Neural cell (in vitro differentiated cells): ENCODE data around the gene SLC38A7. TPM values are rescaled to one million over a fixed set of nuclear protein-coding genes. Genes with fewer than 3 reads are reported as not detected.

Source experiments
- H2AFZ ChIP-seq: fragments of 200-600, 300-800 bp; sonication (generic), shearing (Covaris generic); 2 replicates; pipeline ENCODE4 v1.6.0; 2014; ENCODE audit warnings: low read depth, mild to moderate bottlenecking, antibody characterized with exemption, low read length, moderate library complexity
- H3F3A ChIP-seq: fragments of 200-600 bp; shearing (Covaris generic); 2 replicates; pipeline ENCODE4 v1.6.1; 2016; ENCODE audit warnings: mild to moderate bottlenecking, moderate library complexity, mixed read lengths, antibody characterized with exemption, low read length; ENCODE audit not compliant: insufficient read depth, poor library complexity, severe bottlenecking
- H3K27ac ChIP-seq: fragments of 200-600, 300-800 bp; sonication (generic), shearing (Covaris generic); 2 replicates; pipeline ENCODE4 v1.5.1; 2014; ENCODE audit warnings: mild to moderate bottlenecking, low read length, moderate library complexity
- H3K27me3 ChIP-seq: fragments of 300-800, 200-600 bp; sonication (generic), shearing (Covaris generic); 2 replicates; pipeline ENCODE4 v1.6.0; 2014; ENCODE audit warnings: mild to moderate bottlenecking, low read depth, low read length, moderate library complexity; ENCODE audit not compliant: insufficient read depth
- H3K36me3 ChIP-seq: fragments of 300-800, 200-600 bp; sonication (generic), shearing (Covaris generic); 2 replicates; pipeline ENCODE4 v1.5.1; 2014; ENCODE audit warnings: mild to moderate bottlenecking, antibody characterized with exemption, low read length, moderate library complexity; ENCODE audit not compliant: insufficient read depth
- H3K4me2 ChIP-seq: fragments of 300-800, 200-600 bp; sonication (generic), shearing (Covaris generic); 2 replicates; pipeline ENCODE4 v1.6.0; 2014; ENCODE audit warnings: mild to moderate bottlenecking, low read length
- H3K4me3 ChIP-seq: fragments of 300-800, 200-600 bp; sonication (generic), shearing (Covaris generic); 2 replicates; pipeline ENCODE4 v1.5.1; 2014; ENCODE audit warnings: mild to moderate bottlenecking, low read length, moderate library complexity
- H3K79me2 ChIP-seq: fragments of 200-600 bp; shearing (Covaris generic); replicated peaks from 2 replicates; pipeline ENCODE4 v1.6.0; 2014; ENCODE audit warnings: mild to moderate bottlenecking, low read length, moderate library complexity; ENCODE audit not compliant: insufficient read depth
- H3K9ac ChIP-seq: fragments of 300-800, 200-600 bp; sonication (generic), shearing (Covaris generic); 2 replicates; pipeline ENCODE4 v1.6.1; 2016; ENCODE audit warnings: mild to moderate bottlenecking, low read length, mixed read lengths
- H3K9me2 ChIP-seq: fragments of 200-600 bp; shearing (Covaris generic); 2 replicates; pipeline ENCODE4 v1.6.1; 2016; ENCODE audit warnings: mild to moderate bottlenecking, low read length, mixed read lengths; ENCODE audit not compliant: insufficient read depth
- H3K9me3 ChIP-seq: fragments of 200-600, 300-800 bp; sonication (generic), shearing (Covaris generic); 2 replicates; pipeline ENCODE4 v1.6.1; 2016; ENCODE audit warnings: mild to moderate bottlenecking, mixed run types, low read length, moderate library complexity, mixed read lengths
- H4K20me1 ChIP-seq: fragments of 200-600 bp; shearing (Covaris generic); 2 replicates; pipeline ENCODE4 v1.6.1; 2016; ENCODE audit warnings: mild to moderate bottlenecking, mixed run types; ENCODE audit not compliant: insufficient read depth
- CTCF ChIP-seq: fragments of 450-650 bp; IDR thresholded peaks from 2 replicates; pipeline ENCODE4 v1.5.1; 2014; ENCODE audit warnings: antibody characterized with exemption, mild to moderate bottlenecking, moderate library complexity; ENCODE audit not compliant: poor library complexity, severe bottlenecking
- EP300 ChIP-seq: fragments of 450-650 bp; conservative IDR thresholded peaks from 2 replicates; pipeline ENCODE4 v1.6.1; 2014; ENCODE audit warnings: antibody characterized with exemption, mild to moderate bottlenecking, moderate library complexity; ENCODE audit not compliant: poor library complexity, severe bottlenecking
- EZH2 ChIP-seq: fragments of 200-600, 300-800 bp; shearing (Covaris generic), sonication (generic); IDR thresholded peaks from 2 replicates; pipeline ENCODE4 v1.6.1; 2014; ENCODE audit warnings: antibody characterized with exemption, low read length, borderline replicate concordance, mild to moderate bottlenecking; ENCODE audit not compliant: insufficient read depth, poor library complexity, severe bottlenecking
- MXI1 ChIP-seq: fragments of 450-650 bp; conservative IDR thresholded peaks from 2 replicates; pipeline ENCODE4 v1.6.1; 2014; ENCODE audit warnings: antibody characterized with exemption, mild to moderate bottlenecking; ENCODE audit not compliant: poor library complexity, severe bottlenecking
- POLR2AphosphoS5 ChIP-seq: IDR thresholded peaks from 2 replicates; pipeline ENCODE4 v1.6.1; 2012
- RAD21 ChIP-seq: fragments of 450-650 bp; conservative IDR thresholded peaks from 2 replicates; pipeline ENCODE4 v1.6.1; 2014; ENCODE audit warnings: antibody characterized with exemption, mild to moderate bottlenecking, moderate library complexity
- SMC3 ChIP-seq: fragments of 450-650 bp; conservative IDR thresholded peaks from 2 replicates; pipeline ENCODE4 v1.6.1; 2014; ENCODE audit warnings: antibody characterized with exemption, mild to moderate bottlenecking, moderate library complexity; ENCODE audit not compliant: poor library complexity
- TAF1 ChIP-seq: IDR thresholded peaks from 2 replicates; pipeline ENCODE4 v1.6.1; 2012; ENCODE audit warnings: low read depth
- polyA plus RNA-seq: library from polyadenylated mRNA; depleted of rRNA; stranded (reverse); fragments of >200 nt; gene quantifications from 2 replicates; pipeline ENCODE4 v1.2.3, GENCODE V29; 2014
- TF ChIP-seq, protein P1 (sequence below): IDR thresholded peaks from 2 replicates; pipeline ENCODE4 v1.6.1; 2012; ENCODE audit warnings: borderline replicate concordance

SLC38A7 gene
- polyA plus RNA-seq, 1 donor from 2014 or later: 10.2 TPM

GRCh38 chr16:58678716-58679115 lies 5.9 kb downstream of the SLC38A7 start:
- no peak for TF ChIP-seq EP300
- TF ChIP-seq EZH2: no peak
- no peak for TF ChIP-seq TAF1
- TF ChIP-seq CTCF: no peak
- TF ChIP-seq SMC3: no peak
- TF ChIP-seq RAD21: no peak
- TF ChIP-seq, protein P1, sequence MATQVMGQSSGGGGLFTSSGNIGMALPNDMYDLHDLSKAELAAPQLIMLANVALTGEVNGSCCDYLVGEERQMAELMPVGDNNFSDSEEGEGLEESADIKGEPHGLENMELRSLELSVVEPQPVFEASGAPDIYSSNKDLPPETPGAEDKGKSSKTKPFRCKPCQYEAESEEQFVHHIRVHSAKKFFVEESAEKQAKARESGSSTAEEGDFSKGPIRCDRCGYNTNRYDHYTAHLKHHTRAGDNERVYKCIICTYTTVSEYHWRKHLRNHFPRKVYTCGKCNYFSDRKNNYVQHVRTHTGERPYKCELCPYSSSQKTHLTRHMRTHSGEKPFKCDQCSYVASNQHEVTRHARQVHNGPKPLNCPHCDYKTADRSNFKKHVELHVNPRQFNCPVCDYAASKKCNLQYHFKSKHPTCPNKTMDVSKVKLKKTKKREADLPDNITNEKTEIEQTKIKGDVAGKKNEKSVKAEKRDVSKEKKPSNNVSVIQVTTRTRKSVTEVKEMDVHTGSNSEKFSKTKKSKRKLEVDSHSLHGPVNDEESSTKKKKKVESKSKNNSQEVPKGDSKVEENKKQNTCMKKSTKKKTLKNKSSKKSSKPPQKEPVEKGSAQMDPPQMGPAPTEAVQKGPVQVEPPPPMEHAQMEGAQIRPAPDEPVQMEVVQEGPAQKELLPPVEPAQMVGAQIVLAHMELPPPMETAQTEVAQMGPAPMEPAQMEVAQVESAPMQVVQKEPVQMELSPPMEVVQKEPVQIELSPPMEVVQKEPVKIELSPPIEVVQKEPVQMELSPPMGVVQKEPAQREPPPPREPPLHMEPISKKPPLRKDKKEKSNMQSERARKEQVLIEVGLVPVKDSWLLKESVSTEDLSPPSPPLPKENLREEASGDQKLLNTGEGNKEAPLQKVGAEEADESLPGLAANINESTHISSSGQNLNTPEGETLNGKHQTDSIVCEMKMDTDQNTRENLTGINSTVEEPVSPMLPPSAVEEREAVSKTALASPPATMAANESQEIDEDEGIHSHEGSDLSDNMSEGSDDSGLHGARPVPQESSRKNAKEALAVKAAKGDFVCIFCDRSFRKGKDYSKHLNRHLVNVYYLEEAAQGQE: no peak
- H4K20me1 ChIP-seq: no peaks in the 10 kb centered on the region
- no peaks in the 10 kb centered on the region for H3K9me3 ChIP-seq
- no peak overlapping the region for H3K4me3 ChIP-seq
- H3K9ac ChIP-seq: no peak overlapping the region
- no peaks in the 10 kb centered on the region for H3K9me2 ChIP-seq
- no peaks in the 10 kb centered on the region for H3K27me3 ChIP-seq
- no peaks in the 10 kb centered on the region for H3K79me2 ChIP-seq
- H3K4me2 ChIP-seq: no peak overlapping the region
- no peak overlapping the region for H2AFZ ChIP-seq
- H3K27ac ChIP-seq: no peak overlapping the region
- no peaks in the 10 kb centered on the region for H3K36me3 ChIP-seq
- no peaks in the 10 kb centered on the region for H3F3A ChIP-seq

GRCh38 chr16:58678269-58678668 lies 6.3 kb downstream of the SLC38A7 start:
- no peaks in the 10 kb centered on the region for H3K79me2 ChIP-seq
- no peak overlapping the region for H3K27ac ChIP-seq
- no peaks in the 10 kb centered on the region for H3K36me3 ChIP-seq
- no peak overlapping the region for H3K4me3 ChIP-seq
- H3K9me3 ChIP-seq: no peaks in the 10 kb centered on the region
- H3F3A ChIP-seq: no peaks in the 10 kb centered on the region
- no peak overlapping the region for H3K9ac ChIP-seq
- no peak overlapping the region for H2AFZ ChIP-seq
- no peaks in the 10 kb centered on the region for H3K9me2 ChIP-seq
- no peaks in the 10 kb centered on the region for H3K27me3 ChIP-seq
- TF ChIP-seq MXI1 (no peak), EP300 (no peak), SMC3 (no peak)
- H4K20me1 ChIP-seq: no peaks in the 10 kb centered on the region
- H3K4me2 ChIP-seq: no peak overlapping the region

DNA sequence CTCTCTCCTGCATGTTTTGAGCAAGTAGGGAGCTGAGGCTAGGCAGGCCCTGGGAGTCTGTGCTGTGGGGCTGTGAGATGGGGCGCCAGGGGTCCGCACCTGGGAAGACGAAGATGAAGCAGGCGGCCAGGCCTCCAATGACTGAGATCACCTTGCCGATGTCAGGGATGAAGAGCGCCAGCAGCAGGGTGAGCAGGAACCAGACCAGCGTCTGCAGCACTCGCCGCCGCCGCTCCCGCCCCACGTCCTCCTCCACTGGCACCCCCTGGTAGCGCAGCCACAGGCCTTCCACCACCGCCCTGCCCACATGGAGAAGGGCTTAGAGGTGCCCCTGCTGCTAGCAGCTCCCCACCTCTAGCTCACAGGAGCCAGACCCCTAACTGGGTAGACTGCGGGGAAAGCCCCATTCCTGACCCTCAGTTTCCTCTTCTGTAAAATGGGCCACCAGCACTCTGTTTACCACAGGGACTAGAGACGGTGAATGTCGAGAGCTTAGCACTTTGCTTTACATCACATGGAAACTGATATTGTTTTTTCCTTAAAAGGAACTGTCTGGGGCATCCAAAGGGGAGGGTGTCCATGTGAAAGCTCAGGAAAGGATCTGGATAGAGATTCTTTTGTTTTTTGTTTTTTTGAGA lies 13.5 kb downstream of the SLC38A7 start:
- Histone ChIP-seq H3K9me2 (no peaks in the 10 kb centered on the region), H3K36me3 (no peaks in the 10 kb centered on the region), H4K20me1 (no peaks in the 10 kb centered on the region), H3K9me3 (no peaks in the 10 kb centered on the region), H3K9ac (no peak overlapping the region), H3F3A (no peaks in the 10 kb centered on the region), H3K27ac (no peak overlapping the region), H2AFZ (no peak overlapping the region), H3K79me2 (no peaks in the 10 kb centered on the region), H3K27me3 (no peaks in the 10 kb centered on the region), H3K4me2 (no peak overlapping the region), H3K4me3 (no peak overlapping the region)
- no peak for TF ChIP-seq MXI1
- no peak for TF ChIP-seq EP300
- no peak for TF ChIP-seq CTCF
- TF ChIP-seq, protein P1: no peak
- no peak for TF ChIP-seq RAD21
- TF ChIP-seq TAF1: no peak
- no peak for TF ChIP-seq SMC3
- no peak for TF ChIP-seq EZH2
- TF ChIP-seq POLR2AphosphoS5: no peak
